HG03457 (cell line): ENCODE data around the gene ARFGAP1.

Experiments used
- ATAC-seq: cut with Tn5 transposase; IDR thresholded peaks from one replicate; pipeline ENCODE4 v1.9.1; 2021; ENCODE audit warnings: moderate number of reproducible peaks; ENCODE audit not compliant: unreplicated experiment

The ARFGAP1 gene

DNA sequence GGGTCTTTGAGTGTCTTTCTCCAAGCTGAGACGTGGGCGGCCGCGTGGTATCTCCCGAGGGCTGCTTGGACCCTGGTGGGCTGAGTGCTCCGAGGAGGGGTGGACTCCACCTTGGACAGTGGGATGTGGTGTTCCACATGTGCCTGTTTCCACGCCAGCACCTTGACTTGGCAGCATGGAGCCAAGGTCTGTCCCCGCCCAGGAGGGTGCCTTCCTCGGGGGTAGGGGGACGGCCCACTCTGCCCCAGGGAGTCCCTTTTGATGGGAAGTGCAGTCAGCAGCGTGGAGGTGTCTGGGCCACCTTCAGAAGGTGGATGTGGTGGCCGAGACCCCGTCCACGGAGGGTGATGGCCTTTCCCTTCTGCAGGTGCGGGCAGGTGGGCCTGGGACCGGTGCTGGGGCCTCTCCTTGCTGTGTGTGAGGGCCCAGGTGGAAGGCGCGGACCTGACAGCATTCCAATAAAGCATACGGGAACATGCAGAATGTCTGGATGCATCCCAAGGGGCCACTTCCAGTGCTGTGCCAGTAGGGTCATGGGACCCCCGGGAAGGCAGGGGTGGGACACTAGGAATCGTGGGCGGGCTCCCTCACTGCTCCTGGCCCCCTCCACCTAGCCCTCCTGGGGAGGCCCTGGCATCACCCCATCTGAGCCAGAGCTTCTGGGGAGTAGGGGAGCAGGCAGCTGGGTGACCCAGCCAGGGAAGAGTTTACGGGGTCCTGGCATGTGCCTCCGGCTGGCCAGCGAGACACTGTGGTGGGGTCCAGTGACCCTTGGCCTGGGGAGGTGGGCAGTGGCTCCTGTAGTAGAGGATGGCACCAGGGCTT lies 16.9 kb downstream of the ARFGAP1 start:
- ATAC-seq: no peak

GRCh38 chr20:63290136-63290676 lies 17.6 kb downstream of the ARFGAP1 start:
- ATAC-seq: no peak

DNA sequence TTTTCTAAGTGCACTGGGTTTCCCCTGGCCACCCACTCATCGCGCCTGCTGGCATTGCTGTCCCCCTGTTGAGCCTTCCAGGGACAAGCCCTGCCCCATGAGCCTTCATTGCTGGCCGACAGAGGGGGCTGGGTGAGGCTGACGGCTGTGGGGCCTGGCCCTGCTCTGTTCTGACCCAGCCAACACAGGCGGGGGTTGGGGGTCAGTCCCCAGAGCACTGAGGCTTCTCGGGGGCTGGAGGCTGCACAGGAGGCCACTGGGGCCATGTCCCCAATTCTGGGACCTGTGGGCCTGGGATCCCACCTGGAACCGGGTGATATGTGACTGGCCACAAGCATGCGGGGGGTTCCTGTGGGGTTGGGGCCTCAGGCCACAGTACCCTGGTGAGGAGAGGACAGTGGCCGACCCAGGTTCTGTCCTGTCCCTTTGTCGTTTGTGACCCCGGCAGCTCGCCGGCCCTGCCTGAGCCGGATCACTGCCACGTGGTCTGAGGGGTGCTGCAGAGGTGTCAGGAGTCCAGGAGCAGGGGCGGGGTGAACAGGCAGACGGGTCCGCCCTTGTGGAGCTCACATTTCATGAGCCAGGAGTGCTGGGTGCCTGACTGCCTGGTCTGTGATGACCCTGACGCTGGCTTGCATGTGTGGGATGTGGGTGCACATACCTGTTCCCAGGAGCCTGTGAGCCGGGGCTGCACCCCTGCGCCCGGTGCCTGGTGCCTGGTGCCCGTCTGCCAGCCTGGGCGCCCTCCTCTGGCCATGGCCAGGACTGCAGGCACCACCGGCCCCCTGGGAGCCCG lies 18.3 kb downstream of the ARFGAP1 start:
- ATAC-seq: no peak

DNA sequence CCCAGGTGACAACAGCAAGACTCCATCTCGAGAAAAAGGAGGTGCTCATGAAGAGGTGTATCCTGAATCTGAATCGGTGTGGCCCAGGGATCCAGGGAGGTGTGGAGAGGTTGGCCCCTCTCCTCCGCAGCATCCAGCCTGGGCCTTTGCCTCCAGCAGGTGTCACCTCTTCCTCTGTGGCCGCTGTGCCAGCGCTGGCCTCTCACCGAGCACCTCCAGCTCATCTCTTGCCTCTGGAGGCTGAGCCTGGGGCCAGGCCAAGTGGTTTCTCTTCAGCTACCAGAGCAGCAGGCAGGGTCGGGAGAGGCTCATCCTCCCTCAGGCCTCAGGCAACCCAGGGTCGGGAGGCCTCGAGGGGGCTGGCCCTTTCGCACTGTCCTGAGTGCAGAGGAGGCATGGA lies 19.2 kb downstream of the ARFGAP1 start:
- ATAC-seq: no peak

- ATAC-seq: no peak
Observed at GRCh38 chr20:63292292-63292701, 19.7 kb downstream of the ARFGAP1 start.

- ATAC-seq: no peak
Observed at GRCh38 chr20:63292904-63293303, 20.3 kb downstream of the ARFGAP1 start, which contains the start of gene COL20A1. TSS of gene COL20A1 (plus strand) at chr20:63293186. CDS start at chr20:63295108, 1,922 bp downstream.

- no peak for ATAC-seq
Observed at GRCh38 chr20:63293456-63293855, 20.8 kb downstream of the ARFGAP1 start.

GRCh38 chr20:63293871-63294535 lies 21.4 kb downstream of the ARFGAP1 start:
- no peak for ATAC-seq

DNA sequence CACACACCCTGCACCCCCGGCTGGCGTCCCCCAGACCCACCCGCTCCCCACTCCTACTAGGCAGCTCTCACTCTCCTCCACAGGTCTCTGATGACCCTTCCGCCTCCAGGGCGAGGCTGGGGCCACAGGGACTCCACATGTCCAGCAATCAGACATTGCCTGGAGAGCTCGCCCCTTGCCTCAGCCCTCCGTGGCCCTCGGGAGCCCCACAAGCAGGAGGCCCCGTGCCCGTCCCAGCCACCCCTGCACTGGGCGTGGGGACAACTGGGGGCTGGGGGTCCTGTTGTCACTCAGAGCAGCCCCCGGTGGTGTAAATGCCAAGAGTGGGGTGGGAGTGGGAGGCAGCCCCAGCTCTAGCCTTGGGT lies 21.9 kb downstream of the ARFGAP1 start:
- ATAC-seq: no peak

GRCh38 chr20:63295018-63295417 lies 22.4 kb downstream of the ARFGAP1 start:
- ATAC-seq: no peak

DNA sequence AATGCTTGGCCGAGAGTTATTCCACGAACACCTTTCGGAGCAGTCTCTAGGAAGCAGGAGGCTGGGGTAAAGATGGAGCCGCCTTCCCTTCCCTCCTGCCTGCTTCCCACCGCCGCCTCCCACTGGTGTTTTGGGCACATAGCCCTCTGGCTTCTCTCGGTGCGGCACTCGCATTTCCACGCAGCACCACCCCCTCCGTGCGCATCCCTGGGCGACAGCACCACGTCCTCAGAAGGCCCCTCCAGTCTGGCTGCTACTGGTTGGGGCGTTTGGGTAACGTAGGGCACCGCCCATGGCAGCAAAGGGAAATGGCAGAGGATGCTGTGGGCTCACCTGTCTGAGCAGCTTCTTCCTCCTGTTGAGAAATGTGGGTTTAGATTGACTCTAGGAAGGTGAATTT lies 22.8 kb downstream of the ARFGAP1 start:
- no peak for ATAC-seq

DNA sequence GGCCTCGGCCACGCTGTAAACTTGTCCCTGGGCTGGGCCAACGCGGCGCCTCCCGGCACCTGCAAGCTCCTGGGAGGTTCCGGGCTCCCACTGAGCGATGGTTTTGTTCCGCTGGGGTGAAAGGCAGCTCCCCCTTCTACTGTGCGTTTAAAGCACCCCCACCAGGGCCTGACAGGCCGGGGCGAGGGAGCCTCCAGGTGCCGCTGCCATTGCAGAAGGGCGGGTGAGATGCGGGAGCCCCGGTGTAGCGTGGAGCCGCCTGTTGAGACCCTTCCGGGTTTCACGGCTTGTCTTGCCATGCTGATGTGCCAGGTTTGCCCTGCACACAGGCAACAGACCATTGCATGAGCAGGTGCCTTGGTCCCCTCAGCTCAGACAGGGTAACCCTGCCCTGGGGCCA lies 23.2 kb downstream of the ARFGAP1 start:
- no peak for ATAC-seq

DNA sequence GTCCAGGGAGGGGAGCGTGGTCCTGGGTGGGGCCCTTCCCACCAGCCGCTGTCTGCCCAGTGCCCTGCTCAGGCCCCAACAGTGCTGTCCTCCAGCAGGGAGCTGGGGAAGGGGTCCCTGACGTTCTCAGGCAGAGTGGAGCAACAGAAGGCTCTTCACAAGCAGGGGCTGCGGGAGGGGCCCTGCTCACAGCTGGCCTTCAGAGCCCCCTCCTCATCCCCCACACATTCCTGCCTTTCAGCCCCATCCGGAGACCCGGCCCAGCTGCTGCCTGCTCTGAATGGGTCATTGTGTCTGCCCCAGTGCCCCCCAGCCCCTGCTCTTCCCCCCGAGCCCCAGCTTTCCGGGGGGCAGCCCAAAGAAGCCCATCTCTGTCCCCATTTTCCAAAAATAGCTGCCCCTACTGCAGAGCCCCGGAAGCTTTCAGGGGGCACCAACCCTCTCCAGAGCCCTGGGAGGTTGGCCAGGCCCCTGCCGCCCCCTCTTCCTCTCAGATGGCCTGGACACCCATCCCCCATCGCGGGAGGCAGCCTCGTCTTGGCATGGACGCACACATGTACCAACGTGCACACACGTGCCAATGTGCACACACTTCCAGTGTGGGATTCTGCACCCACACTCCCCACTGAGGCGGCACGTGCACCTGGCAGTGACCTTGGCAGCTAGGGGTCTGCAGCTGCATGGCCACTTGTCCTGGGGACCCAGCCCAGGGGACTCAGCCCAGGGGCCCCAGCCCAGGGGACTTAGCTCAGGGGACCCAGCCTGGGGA lies 24.1 kb downstream of the ARFGAP1 start:
- no peak for ATAC-seq

DNA sequence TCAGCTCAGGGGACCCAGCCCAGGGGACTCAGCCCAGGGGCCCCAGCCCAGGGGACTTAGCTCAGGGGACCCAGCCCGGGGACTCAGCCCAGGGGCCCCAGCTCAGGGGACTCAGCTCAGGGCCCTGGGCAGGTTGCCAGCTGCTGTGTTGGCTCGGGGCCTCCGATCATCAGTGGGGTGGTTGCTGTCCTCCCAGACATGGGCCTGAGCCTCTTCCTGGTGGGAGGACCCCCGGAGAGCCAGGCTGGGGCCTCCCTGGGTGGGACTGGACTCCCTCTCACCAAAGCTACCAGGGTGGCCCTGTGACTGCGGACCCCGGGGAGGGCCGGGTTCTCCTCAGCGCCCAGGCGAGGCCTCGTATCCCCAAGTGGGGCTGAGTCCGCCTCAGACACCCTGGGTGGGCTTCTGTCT lies 24.8 kb downstream of the ARFGAP1 start:
- ATAC-seq: no peak

- no peak for ATAC-seq
Observed at GRCh38 chr20:63297796-63298572, 25.4 kb downstream of the ARFGAP1 start.

GRCh38 chr20:63298731-63299312 lies 26.2 kb downstream of the ARFGAP1 start:
- no peak for ATAC-seq

GRCh38 chr20:63301671-63302070 lies 29.1 kb downstream of the ARFGAP1 start:
- ATAC-seq: no peak

DNA sequence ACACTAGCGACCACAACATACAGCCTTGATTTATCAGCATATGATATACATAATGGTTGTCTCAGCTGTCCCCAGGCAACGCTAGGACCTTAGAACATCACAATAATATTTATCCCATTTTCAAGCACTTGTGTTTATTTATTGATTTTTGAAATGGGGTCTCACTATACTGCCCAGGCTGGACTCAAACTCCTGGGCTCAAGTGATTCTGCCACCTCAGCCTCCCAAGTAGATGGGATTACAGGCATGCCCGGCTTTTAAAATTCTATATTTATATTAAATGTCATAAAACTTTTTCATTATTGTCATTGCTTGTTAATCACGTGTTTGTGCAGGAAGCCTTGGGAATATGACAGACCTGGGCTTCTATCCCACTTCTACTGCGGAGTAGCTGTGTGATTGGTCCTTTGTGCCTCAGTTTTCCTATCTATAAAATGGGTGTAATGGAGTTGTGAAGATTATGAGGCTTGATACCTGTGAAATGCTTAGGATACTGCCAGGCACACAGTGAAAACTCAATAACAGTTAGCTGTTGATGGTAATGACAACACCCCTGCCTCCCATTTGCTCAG lies 30.6 kb downstream of the ARFGAP1 start:
- no peak for ATAC-seq

GRCh38 chr20:63305393-63305792 lies 32.8 kb downstream of the ARFGAP1 start:
- no peak for ATAC-seq
